Smooth muscle cell of trachea (primary cell): ENCODE measurements around the gene C5orf63. TPM values are rescaled to one million over a fixed set of nuclear protein-coding genes. Genes with fewer than 3 reads are reported as not detected.

Source experiments
- total RNA-seq: library from RNA; depleted of rRNA; stranded (reverse); fragments of >200 nt; gene quantifications from 2 replicates; pipeline ENCODE4 v1.2.1, GENCODE V29; 2014

C5orf63 gene
- total RNA-seq = 2.5 TPM in 2 replicates

GRCh38 chr5:127072861-127073846, at the start of gene C5orf63:
C5orf63 (minus strand) TSS chr5:127073502; CDS start chr5:127058995, 14,507 bp downstream.

DNA sequence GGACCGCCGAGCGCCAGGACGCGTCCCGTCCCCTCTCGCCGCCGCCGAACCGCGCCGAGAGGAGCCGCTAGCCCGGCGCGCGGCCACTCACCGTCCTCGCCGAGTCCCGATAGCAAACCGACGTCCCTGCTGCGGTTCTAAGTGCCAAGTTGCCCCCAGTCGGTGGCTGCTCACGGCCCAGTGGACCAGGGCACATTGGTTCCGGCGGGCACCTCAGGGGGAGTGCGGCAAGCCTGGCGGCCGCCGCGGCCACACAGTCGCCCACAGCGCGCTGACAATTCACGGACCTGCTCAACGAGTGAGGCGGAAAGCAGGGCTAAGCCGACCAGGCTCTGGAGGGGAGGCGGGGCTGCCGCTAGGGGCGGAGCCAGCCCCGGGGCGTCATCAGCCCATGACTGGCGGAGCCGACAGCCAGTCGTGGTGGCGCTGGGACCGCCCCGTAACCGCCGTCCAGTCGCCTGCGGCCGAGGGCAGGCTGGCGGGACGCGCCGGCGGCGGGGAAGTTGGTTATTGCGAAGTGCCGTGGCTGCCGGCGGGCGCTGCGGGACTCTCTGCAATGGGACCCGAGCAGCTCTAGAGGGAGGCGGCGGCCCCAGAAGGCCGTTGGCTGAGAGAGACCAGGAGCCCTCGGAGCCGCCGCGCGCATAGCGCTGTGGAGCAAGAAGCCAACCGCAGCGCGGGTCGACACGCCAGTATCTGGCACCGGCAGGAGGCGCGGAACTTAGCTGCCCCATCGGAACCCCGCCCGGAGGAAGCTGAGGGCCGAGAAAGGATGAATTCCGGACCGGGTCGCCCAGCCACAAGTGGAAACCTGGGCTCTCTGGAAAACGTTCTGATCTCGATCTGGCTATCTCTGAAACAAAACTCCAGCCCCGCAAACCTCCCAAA, 42.8 kb downstream of the C5orf63 start, which contains the start of gene MARCHF3:
MARCHF3 (minus strand) TSS at position 300 of the 888 bp plus-strand sequence. CDS start 112,387 bp downstream, outside the sequence.

Other genes with a start within 250 kb of the C5orf63 start
- gene MARCHF3, start 42.9 kb downstream of the C5orf63 start, total RNA-seq = 6.8 and 7.4 TPM in 2 replicates
- under 0.01 TPM in 1 of 2 replicates, not detected in the other for gene MEGF10, start 217.3 kb upstream of the C5orf63 start, total RNA-seq